GM19468 (cell line): ENCODE data around the gene CCDC17.

ENCODE experiments used
- ATAC-seq: cut with Tn5 transposase; IDR thresholded peaks from one replicate; pipeline ENCODE4 v1.9.1; 2021; ENCODE audit warnings: mild to moderate bottlenecking, moderate library complexity, moderate number of reproducible peaks; ENCODE audit not compliant: unreplicated experiment; ENCODE audit errors: extremely low read depth

CCDC17 gene

DNA sequence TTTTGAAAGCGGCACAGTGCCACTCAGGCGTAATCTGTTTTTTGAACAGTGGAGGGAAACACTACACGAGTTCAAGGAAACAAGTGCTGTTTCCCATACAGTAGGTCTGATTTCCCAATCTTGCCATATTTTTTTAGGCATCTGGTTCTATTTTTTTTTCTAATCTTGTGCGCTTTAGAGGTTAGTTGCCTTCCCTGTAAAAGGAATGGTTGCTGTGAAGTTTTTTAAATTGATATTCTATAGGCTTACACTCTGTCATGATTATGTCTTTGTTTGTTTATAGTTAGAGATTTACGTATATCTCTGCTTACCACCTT lies 38.8 kb downstream of the CCDC17 start:
- ATAC-seq: no peak

DNA sequence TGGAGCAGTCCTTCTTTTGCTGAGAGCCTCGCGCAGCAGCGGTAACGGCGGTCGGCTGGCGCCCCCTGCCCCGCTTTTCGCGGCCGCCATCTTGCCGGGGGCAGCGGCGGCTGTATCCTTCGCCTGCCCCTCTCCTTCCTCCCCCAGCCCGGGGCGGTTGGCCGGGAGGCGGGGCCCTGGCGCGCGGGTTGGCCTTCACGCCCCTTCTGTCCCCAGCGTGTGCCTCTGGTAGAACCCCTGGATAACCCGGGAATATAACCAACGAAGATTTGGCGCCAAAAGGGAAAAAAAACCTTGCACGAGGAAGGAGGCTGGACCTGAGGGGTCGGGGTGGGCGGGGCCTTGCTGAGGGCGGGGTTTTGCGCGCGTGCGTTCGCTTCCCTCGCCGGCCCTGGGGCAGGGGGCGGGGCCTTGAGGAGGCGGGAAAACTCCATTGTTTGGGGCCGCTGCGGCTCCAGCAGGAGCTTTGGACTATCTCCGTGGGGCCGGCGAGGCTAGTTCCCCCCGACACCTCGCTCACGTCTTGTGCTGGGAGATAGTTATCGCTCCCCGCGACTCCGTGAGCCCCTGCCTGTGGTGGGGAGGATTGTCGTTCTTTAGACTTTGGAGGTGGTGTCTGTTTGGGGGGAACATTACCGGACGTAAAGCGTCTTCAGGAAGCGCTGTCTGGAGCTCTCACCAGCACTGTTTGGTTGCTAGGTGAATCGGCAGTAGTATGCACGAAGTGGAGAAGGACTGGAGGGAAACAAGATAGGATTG lies 39.3 kb downstream of the CCDC17 start:
- peak; percentile 14 for ATAC-seq

- ATAC-seq: peak; percentile 3
Measured at GRCh38 chr1:45583666-45584350, 40.0 kb downstream of the CCDC17 start, which contains the start of gene NASP. NASP (plus strand) TSS chr1:45584041; CDS start chr1:45584147, 106 bp downstream.

GRCh38 chr1:45583264-45583665 lies 40.6 kb downstream of the CCDC17 start:
- ATAC-seq: peak; percentile 74

- ATAC-seq: no peak
Measured at GRCh38 chr1:45574105-45574626, 49.7 kb downstream of the CCDC17 start.

- no peak for ATAC-seq
Measured at GRCh38 chr1:45573231-45573804, 50.5 kb downstream of the CCDC17 start.

- no peak for ATAC-seq
Measured at GRCh38 chr1:45570631-45571030, 53.2 kb downstream of the CCDC17 start.
